HEK293 (cell line): ENCODE measurements around the gene KCNJ16.

Experiments used
- CTCF ChIA-PET: fragments of 350-600 bp; formaldehyde crosslinking; extraction: SDS; loops from one replicate; lab custom pipeline; 2021; ENCODE audit warnings: antibody characterized with exemption; lab: Yijun Ruan, JAX
- POLR2A ChIA-PET: fragments of 300-600 bp; formaldehyde crosslinking; extraction: SDS; loops from one replicate; lab custom pipeline; 2020; ENCODE audit warnings: antibody characterized with exemption, inconsistent platforms; lab: Yijun Ruan, JAX
- H3K27ac ChIP-seq: fragments of 200-500 bp; sonication (Bioruptor generic); 2 replicates; pipeline ENCODE4 v1.5.1; 2014; ENCODE audit warnings: low read depth, low read length, control low read depth, inconsistent platforms; ENCODE audit errors: extremely low read depth
- H3K36me3 ChIP-seq, 2 experiments: fragments of 200-500 bp in 1 of 2; sonication (Bioruptor generic) in 1 of 2; 1 replicate in 1 of 2; 2 replicates in 1 of 2; pipeline ENCODE4 v1.5.1; 2014 to 2017; ENCODE audit warnings: inconsistent platforms in 2 of 2, low read length in 2 of 2; ENCODE audit not compliant: control insufficient read depth in 2 of 2, insufficient read depth in 1 of 2
- H3K4me1 ChIP-seq: fragments of 200-500 bp; sonication (Bioruptor generic); 2 replicates; pipeline ENCODE4 v1.5.1; 2014; ENCODE audit warnings: mild to moderate bottlenecking, low read length, inconsistent platforms; ENCODE audit not compliant: control insufficient read depth, insufficient read depth
- H3K4me3 ChIP-seq: 2 replicates; pipeline ENCODE4 v1.5.1; 2011; ENCODE audit warnings: low read depth, mild to moderate bottlenecking, control low read depth, low read length, moderate library complexity
- H3K9me3 ChIP-seq: fragments of 200-500 bp; sonication (Bioruptor generic); 2 replicates; pipeline ENCODE4 v1.5.1; 2014; ENCODE audit warnings: low read depth, low read length, inconsistent platforms; ENCODE audit not compliant: control insufficient read depth, insufficient read depth
- HOXA7 ChIP-seq: sonication (generic); formaldehyde crosslinking; IDR thresholded peaks from 2 replicates; pipeline ENCODE4 v1.8.1; 2022; ENCODE audit warnings: missing genetic modification reagents, borderline replicate concordance
- KLF17 ChIP-seq: fragments of 450-650 bp; formaldehyde crosslinking; IDR thresholded peaks from 2 replicates; pipeline ENCODE4 v1.5.1; 2016; ENCODE audit warnings: missing biosample characterization, missing genetic modification characterization
- OSR2 ChIP-seq: fragments of 450-650 bp; formaldehyde crosslinking; IDR thresholded peaks from 2 replicates; pipeline ENCODE4 v1.5.1; 2016; ENCODE audit warnings: missing biosample characterization, missing genetic modification characterization
- SCRT1 ChIP-seq: fragments of 450-650 bp; formaldehyde crosslinking; IDR thresholded peaks from 2 replicates; pipeline ENCODE4 v1.5.1; 2016; ENCODE audit warnings: missing biosample characterization, missing genetic modification characterization, borderline replicate concordance
- SETDB1 ChIP-seq: IDR thresholded peaks from one replicate; pipeline ENCODE4 v1.6.1; 2017; ENCODE audit warnings: mild to moderate bottlenecking, low read length, moderate library complexity, mixed read lengths; ENCODE audit not compliant: insufficient read length
- SP2 ChIP-seq: fragments of 450-650 bp; formaldehyde crosslinking; IDR thresholded peaks from 2 replicates; pipeline ENCODE4 v1.5.1; 2016; ENCODE audit warnings: missing biosample characterization, missing genetic modification characterization
- TCF7L2 ChIP-seq: IDR thresholded peaks from 2 replicates; pipeline ENCODE4 v1.6.1; 2011; ENCODE audit warnings: low read depth, mild to moderate bottlenecking, inconsistent platforms, low read length, moderate library complexity, borderline replicate concordance
- TRIM28 ChIP-seq: IDR thresholded peaks from 2 replicates; pipeline ENCODE4 v1.6.1; 2011; ENCODE audit warnings: low read length, control low read depth, borderline replicate concordance
- YY1 ChIP-seq: fragments of 450-650 bp; formaldehyde crosslinking; IDR thresholded peaks from 2 replicates; pipeline ENCODE4 v1.5.1; 2018; ENCODE audit warnings: missing biosample characterization, missing genetic modification characterization
- ZBTB10 ChIP-seq: fragments of 450-650 bp; formaldehyde crosslinking; IDR thresholded peaks from 2 replicates; pipeline ENCODE4 v1.5.1; 2016; ENCODE audit warnings: missing biosample characterization, missing genetic modification characterization
- ZBTB20 ChIP-seq: fragments of 450-650 bp; formaldehyde crosslinking; IDR thresholded peaks from 2 replicates; pipeline ENCODE4 v1.5.1; 2016; ENCODE audit warnings: missing biosample characterization, missing genetic modification characterization
- ZBTB7A ChIP-seq: fragments of 450-650 bp; formaldehyde crosslinking; IDR thresholded peaks from 2 replicates; pipeline ENCODE4 v1.5.1; 2016; ENCODE audit warnings: low read depth, missing biosample characterization, missing genetic modification characterization
- ZNF10 ChIP-seq: fragments of 450-650 bp; formaldehyde crosslinking; IDR thresholded peaks from 2 replicates; pipeline ENCODE4 v1.5.1; 2017; ENCODE audit warnings: missing biosample characterization, missing genetic modification characterization
- ZNF140 ChIP-seq: fragments of 450-650 bp; formaldehyde crosslinking; IDR thresholded peaks from 2 replicates; pipeline ENCODE4 v1.5.1; 2016; ENCODE audit warnings: missing biosample characterization, missing genetic modification characterization
- ZNF155 ChIP-seq: fragments of 450-650 bp; formaldehyde crosslinking; IDR thresholded peaks from 2 replicates; pipeline ENCODE4 v1.5.1; 2016; ENCODE audit warnings: missing biosample characterization, missing genetic modification characterization
- ZNF18 ChIP-seq: fragments of 450-650 bp; formaldehyde crosslinking; IDR thresholded peaks from 2 replicates; pipeline ENCODE4 v1.5.1; 2016; ENCODE audit warnings: missing biosample characterization, missing genetic modification characterization
- ZNF211 ChIP-seq: fragments of 450-650 bp; formaldehyde crosslinking; IDR thresholded peaks from 2 replicates; pipeline ENCODE4 v1.5.1; 2016; ENCODE audit warnings: low read depth, missing biosample characterization, missing genetic modification characterization
- ZNF221 ChIP-seq: fragments of 450-650 bp; formaldehyde crosslinking; IDR thresholded peaks from 2 replicates; pipeline ENCODE4 v1.5.1; 2017; ENCODE audit warnings: missing biosample characterization, missing genetic modification characterization, borderline replicate concordance
- ZNF280D ChIP-seq: fragments of 450-650 bp; formaldehyde crosslinking; IDR thresholded peaks from 2 replicates; pipeline ENCODE4 v1.5.1; 2016; ENCODE audit warnings: missing biosample characterization, missing genetic modification characterization
- ZNF302 ChIP-seq: fragments of 450-650 bp; formaldehyde crosslinking; IDR thresholded peaks from 2 replicates; pipeline ENCODE4 v1.5.1; 2016; ENCODE audit warnings: missing biosample characterization, missing genetic modification characterization, low read depth
- ZNF362 ChIP-seq: fragments of 450-650 bp; formaldehyde crosslinking; IDR thresholded peaks from 2 replicates; pipeline ENCODE4 v1.5.1; 2016; ENCODE audit warnings: missing biosample characterization, missing genetic modification characterization
- ZNF37A ChIP-seq: fragments of 450-650 bp; IDR thresholded peaks from 2 replicates; pipeline ENCODE4 v1.5.1; 2018; ENCODE audit warnings: missing biosample characterization, missing genetic modification characterization
- ZNF510 ChIP-seq: fragments of 450-650 bp; formaldehyde crosslinking; IDR thresholded peaks from 2 replicates; pipeline ENCODE4 v1.5.1; 2018; ENCODE audit warnings: mild to moderate bottlenecking, missing genetic modification characterization, missing biosample characterization; ENCODE audit not compliant: insufficient replicate concordance
- ZNF548 ChIP-seq: fragments of 450-650 bp; formaldehyde crosslinking; IDR thresholded peaks from 2 replicates; pipeline ENCODE4 v1.5.1; 2016; ENCODE audit warnings: missing biosample characterization, missing genetic modification characterization
- ZNF600 ChIP-seq: fragments of 450-650 bp; formaldehyde crosslinking; IDR thresholded peaks from 2 replicates; pipeline ENCODE4 v1.5.1; 2016; ENCODE audit warnings: missing biosample characterization, missing genetic modification characterization
- ZNF654 ChIP-seq: fragments of 450-650 bp; formaldehyde crosslinking; IDR thresholded peaks from 2 replicates; pipeline ENCODE4 v1.5.1; 2016; ENCODE audit warnings: low read depth, missing biosample characterization, missing genetic modification characterization
- ZNF776 ChIP-seq: fragments of 450-650 bp; formaldehyde crosslinking; IDR thresholded peaks from 2 replicates; pipeline ENCODE4 v1.5.0; 2017; ENCODE audit warnings: missing biosample characterization, missing genetic modification characterization, borderline replicate concordance
- ZNF837 ChIP-seq: fragments of 450-650 bp; formaldehyde crosslinking; IDR thresholded peaks from 2 replicates; pipeline ENCODE4 v1.5.1; 2016; ENCODE audit warnings: missing biosample characterization, missing genetic modification characterization
- ZSCAN30 ChIP-seq: fragments of 450-650 bp; IDR thresholded peaks from 2 replicates; pipeline ENCODE4 v1.5.1; 2018; ENCODE audit warnings: missing biosample characterization, mild to moderate bottlenecking, missing genetic modification characterization, moderate library complexity

Gene KCNJ16

GRCh38 chr17:70114405-70114804, 39.4 kb downstream of the KCNJ16 start:
- no peak overlapping the region for H3K27ac ChIP-seq
- no peaks in the 10 kb centered on the region for H3K9me3 ChIP-seq
- POLR2A ChIA-PET = no interaction called here
- no peak overlapping the region for H3K4me3 ChIP-seq
- H3K4me1 ChIP-seq = no peaks in the 10 kb centered on the region
- H3K36me3 ChIP-seq = no peaks in the 10 kb centered on the region
- no peak for TF ChIP-seq ZNF140 (tag by site-specific recombination)
- TF ChIP-seq ZNF654 (tag by site-specific recombination) = no peak
- no peak for TF ChIP-seq ZNF18 (tag by site-specific recombination)
- TF ChIP-seq ZNF837 (tag by site-specific recombination) = no peak
- no peak for TF ChIP-seq SCRT1
- no peak for TF ChIP-seq ZNF302
- no peak for TF ChIP-seq ZNF221 (tag by site-specific recombination)
- no peak for TF ChIP-seq TCF7L2
- TF ChIP-seq ZBTB7A = no peak
- TF ChIP-seq ZNF10 (tag by site-specific recombination) = no peak
- TF ChIP-seq ZBTB10 (tag by site-specific recombination) = no peak
- TF ChIP-seq ZSCAN30 = no peak
- no peak for TF ChIP-seq ZBTB20 (tag by site-specific recombination)
- no peak for TF ChIP-seq KLF17 (tag by site-specific recombination)
- TF ChIP-seq ZNF510 (tag by site-specific recombination) = no peak
- no peak for TF ChIP-seq ZNF37A (tag by site-specific recombination)
- no peak for TF ChIP-seq HOXA7 (CRISPR knock-in tag)
- no peak for TF ChIP-seq TRIM28
- TF ChIP-seq ZNF600 = no peak
- TF ChIP-seq, all 188 proteins: peak for 0
- CTCF ChIA-PET = interaction anchor here (0.6 to 1.0 kb wide), 2 partner anchors 16 to 54 kb away, joined by 3 read pairs; no protein-coding TSS in a partner anchor

- H3K36me3 ChIP-seq = no peaks in the 10 kb centered on the region
- no peaks in the 10 kb centered on the region for H3K4me1 ChIP-seq
- H3K9me3 ChIP-seq = no peaks in the 10 kb centered on the region
- H3K4me3 ChIP-seq = no peak overlapping the region
- CTCF ChIA-PET = interaction anchor here (0.7 to 1.0 kb wide), 2 partner anchors 16 to 146 kb away, joined by 3 read pairs; no protein-coding TSS in a partner anchor
- no peak overlapping the region for H3K27ac ChIP-seq
- POLR2A ChIA-PET = no interaction called here
- no peak for TF ChIP-seq ZNF280D (tag by site-specific recombination)
- TF ChIP-seq ZNF211 = no peak
- no peak for TF ChIP-seq SP2 (tag by site-specific recombination)
- no peak for TF ChIP-seq YY1 (tag by site-specific recombination)
- no peak for TF ChIP-seq ZNF155 (tag by site-specific recombination)
- TF ChIP-seq SETDB1 = no peak
- TF ChIP-seq ZNF776 (tag by site-specific recombination) = no peak
- TF ChIP-seq ZNF548 = no peak
- no peak for TF ChIP-seq ZNF362 (tag by site-specific recombination)
- no peak for TF ChIP-seq OSR2 (tag by site-specific recombination)
- TF ChIP-seq TCF7L2 = no peak
These were observed 40.1 kb downstream of the KCNJ16 start for GRCh38 chr17:70115126-70115525.
